ENCODE data around the gene PLCE1. TPM values are rescaled to one million over a fixed set of nuclear protein-coding genes. Genes with fewer than 3 reads are reported as not detected.

The PLCE1 gene
- total and polyA plus RNA-seq, 10 of the 15 experiments (the other 5 are each of a cell fraction or from before 2014, with no cell fraction given) = under 0.01 to 1.2 (median 0.03) TPM

GRCh38 chr10:94013331-94013760 is 19.6 kb downstream of the PLCE1 start:
- Histone ChIP-seq H3K27me3 (replicated peaks in 1 of 2; ENCODE audit: control insufficient read depth in 2 of 2, insufficient read depth in 2 of 2, low read length in 1 of 2) (peaks cover 0 to 2% of the 10 kb centered on the region in 2 experiments; a peak in 1 of 4 replicates), H3K9ac (ENCODE audit: control insufficient read depth, insufficient read depth, low read length) (no peak overlapping the region), H3K4me2 (ENCODE audit: control insufficient read depth, insufficient read depth) (no peak overlapping the region), H3K4me1 (ENCODE audit: control insufficient read depth, insufficient read depth, low read length) (no peaks in the 10 kb centered on the region), H2AFZ (ENCODE audit: control insufficient read depth, low read depth, low read length) (no peak overlapping the region), H4K20me1 (ENCODE audit: control insufficient read depth, insufficient read depth) (no peaks in the 10 kb centered on the region), H3K9me3 (replicated peaks; ENCODE audit: control insufficient read depth, insufficient read depth, low read length) (no peaks in the 10 kb centered on the region), H3K79me2 (ENCODE audit: control insufficient read depth, insufficient read depth, low read length) (no peaks in the 10 kb centered on the region), H3K4me3 (no peak overlapping the region), H3K27ac (ENCODE audit: control insufficient read depth, insufficient read depth) (no peak overlapping the region), H3K36me3 (ENCODE audit: control insufficient read depth in 2 of 2, insufficient read depth in 2 of 2, low read length in 1 of 2) (no peaks in the 10 kb centered on the region)
- TF ChIP-seq ZSCAN29 (IDR thresholded peaks at IDR 0.05) (no peak), ZNF687 (IDR thresholded peaks at IDR 0.05) (no peak), BHLHE40 (IDR thresholded peaks at IDR 0.05; ENCODE audit: borderline replicate concordance in 1 of 2, low read depth in 2 of 2, low read length in 1 of 2) (no peak), FOS (IDR thresholded peaks at IDR 0.05; ENCODE audit: borderline replicate concordance, extremely low read depth, insufficient read length) (no peak), IRF4 (IDR thresholded peaks at IDR 0.05; ENCODE audit: low read depth, low read length) (no peak), PBX3 (IDR thresholded peaks at IDR 0.05; ENCODE audit: insufficient replicate concordance, low read depth, low read length) (no peak), BRCA1 (IDR thresholded peaks at IDR 0.05; ENCODE audit: low read depth, low read length) (no peak), ASH2L (IDR thresholded peaks at IDR 0.05; ENCODE audit: borderline replicate concordance, low read depth) (no peak), ZNF622 (IDR thresholded peaks at IDR 0.05) (no peak)
- in situ Hi-C loops (cut with MboI) (no loop called here), intact Hi-C loops (cut with micrococcal nuclease; ENCODE audit: unreplicated experiment) (no loop called here)
- ChIA-PET RAD21 (ENCODE audit: unreplicated experiment) (no interaction called here), SMC1A (ENCODE audit: uncharacterized antibody, unreplicated experiment) (no interaction called here), POLR2A (no interaction called here), CTCF (no interaction called here)
- BruUV-seq (replicated peaks) = no TSS peak
- WGBS (ENCODE audit: insufficient coverage, insufficient replicate concordance, low lambda C conversion rate, missing lambda C conversion rate) = 0% methylated on average over 1 of the region's 1 CpG
- DNase-seq (ENCODE audit: low read depth, low spot score) = no peak
- no peak for FAIRE-seq
- ATAC-seq = no peak

Measured in GM12878 (cell line).